ENCODE measurements around the gene OR2AT4.

OR2AT4 gene

GRCh38 chr11:75133976-75134375, 37.3 kb upstream of the OR2AT4 start:
- H3K27me3 ChIP-seq = peaks cover 35% of the 10 kb centered on the region
- H3K4me3 ChIP-seq (ENCODE audit: low read depth in 1 of 2, low read length in 1 of 2) = no peak overlapping the region
- no peaks in the 10 kb centered on the region for H3K36me3 ChIP-seq
- TF ChIP-seq CTCF (IDR thresholded peaks at IDR 0.05) = no peak
- no peaks in the 10 kb centered on the region for H3K4me1 ChIP-seq (ENCODE audit: control insufficient read depth in 1 of 2, insufficient read depth in 1 of 2, low read depth in 1 of 2, low read length in 1 of 2)
- no peaks in the 10 kb centered on the region for H3K9me3 ChIP-seq
- H3K27ac ChIP-seq = no peak overlapping the region

GRCh38 chr11:75132080-75132479, 35.4 kb upstream of the OR2AT4 start:
- Histone ChIP-seq H3K4me1 (ENCODE audit: control insufficient read depth in 1 of 2, insufficient read depth in 1 of 2, low read depth in 1 of 2, low read length in 1 of 2) (no peaks in the 10 kb centered on the region), H3K4me3 (ENCODE audit: low read depth in 1 of 2, low read length in 1 of 2) (no peak overlapping the region), H3K27me3 (peaks cover 20% of the 10 kb centered on the region), H3K9me3 (no peaks in the 10 kb centered on the region), H3K36me3 (no peaks in the 10 kb centered on the region), H3K27ac (no peak overlapping the region)
- TF ChIP-seq CTCF (IDR thresholded peaks at IDR 0.05) = no peak

GRCh38 chr11:75126564-75126963, 29.9 kb upstream of the OR2AT4 start:
- no peaks in the 10 kb centered on the region for H3K36me3 ChIP-seq
- H3K27me3 ChIP-seq = no peaks in the 10 kb centered on the region
- no peak for TF ChIP-seq CTCF (IDR thresholded peaks at IDR 0.05)
- no peak overlapping the region for H3K27ac ChIP-seq
- H3K4me3 ChIP-seq (ENCODE audit: low read depth in 1 of 2, low read length in 1 of 2) = no peak overlapping the region
- no peaks in the 10 kb centered on the region for H3K4me1 ChIP-seq (ENCODE audit: control insufficient read depth in 1 of 2, insufficient read depth in 1 of 2, low read depth in 1 of 2, low read length in 1 of 2)
- H3K9me3 ChIP-seq = no peaks in the 10 kb centered on the region

GRCh38 chr11:75118577-75118976, 21.9 kb upstream of the OR2AT4 start:
- H3K36me3 ChIP-seq = no peaks in the 10 kb centered on the region
- no peak for TF ChIP-seq CTCF (IDR thresholded peaks at IDR 0.05)
- no peak overlapping the region for H3K27ac ChIP-seq
- no peaks in the 10 kb centered on the region for H3K27me3 ChIP-seq
- no peaks in the 10 kb centered on the region for H3K4me1 ChIP-seq (ENCODE audit: control insufficient read depth in 1 of 2, insufficient read depth in 1 of 2, low read depth in 1 of 2, low read length in 1 of 2)
- H3K9me3 ChIP-seq = no peaks in the 10 kb centered on the region
- no peak overlapping the region for H3K4me3 ChIP-seq (ENCODE audit: low read depth in 1 of 2, low read length in 1 of 2)

- Histone ChIP-seq H3K4me1 (ENCODE audit: control insufficient read depth in 1 of 2, insufficient read depth in 1 of 2, low read depth in 1 of 2, low read length in 1 of 2) (no peaks in the 10 kb centered on the region), H3K27me3 (no peaks in the 10 kb centered on the region), H3K4me3 (ENCODE audit: low read depth in 1 of 2, low read length in 1 of 2) (no peak overlapping the region), H3K36me3 (no peaks in the 10 kb centered on the region), H3K27ac (no peak overlapping the region), H3K9me3 (no peaks in the 10 kb centered on the region)
- no peak for TF ChIP-seq CTCF (IDR thresholded peaks at IDR 0.05)
Measured at GRCh38 chr11:75114465-75114864, 17.8 kb upstream of the OR2AT4 start.

- Histone ChIP-seq H3K4me1 (ENCODE audit: control insufficient read depth in 1 of 2, insufficient read depth in 1 of 2, low read depth in 1 of 2, low read length in 1 of 2) (no peaks in the 10 kb centered on the region), H3K4me3 (ENCODE audit: low read depth in 1 of 2, low read length in 1 of 2) (no peak overlapping the region), H3K36me3 (no peaks in the 10 kb centered on the region), H3K27me3 (no peaks in the 10 kb centered on the region), H3K9me3 (no peaks in the 10 kb centered on the region), H3K27ac (no peak overlapping the region)
- TF ChIP-seq CTCF (IDR thresholded peaks at IDR 0.05) = no peak
Measured at GRCh38 chr11:75113030-75113429, 16.4 kb upstream of the OR2AT4 start.
